Measurements from ENCODE around the gene SLC35F1.

The SLC35F1 gene

DNA sequence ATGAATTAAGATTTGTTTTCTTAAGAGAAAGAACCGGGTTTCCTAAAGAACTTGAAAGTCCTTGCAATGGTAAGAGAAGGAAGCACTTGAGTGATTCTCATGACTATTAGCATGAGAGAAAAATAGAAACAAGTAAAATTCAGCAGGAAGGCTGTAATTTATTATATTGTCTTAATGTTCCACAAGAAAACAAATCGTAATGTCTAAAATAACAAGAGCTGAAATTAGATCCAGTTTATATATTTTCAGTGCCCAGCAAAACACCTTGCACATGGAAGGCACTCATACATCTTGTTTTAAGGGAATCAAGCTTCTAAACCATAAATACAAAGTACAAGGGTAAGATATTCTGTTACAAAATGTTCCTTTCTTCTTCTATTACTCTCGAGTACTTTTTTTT lies 411.6 kb downstream of the SLC35F1 start:
- no peak for DNase-seq

DNA sequence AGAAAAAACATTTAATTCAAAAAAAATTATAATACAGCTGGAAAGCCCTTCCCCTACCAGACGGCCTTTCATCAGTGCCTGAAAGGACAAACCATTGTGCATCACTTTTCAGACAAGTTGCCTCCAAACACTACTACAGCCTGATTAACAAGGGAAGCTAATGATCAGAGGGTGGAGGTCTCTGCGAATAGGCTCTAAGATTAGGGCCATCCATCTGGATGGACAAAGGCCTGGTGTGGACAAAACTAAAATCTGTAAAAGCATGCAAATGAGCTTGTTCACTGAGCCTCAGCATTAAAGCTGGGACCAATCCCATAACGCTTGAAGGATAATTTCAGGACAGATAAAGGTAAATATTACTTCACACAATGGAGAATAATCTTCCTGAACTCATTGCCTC lies 412.4 kb downstream of the SLC35F1 start:
- DNase-seq, result no peak

GRCh38 chr6:118319894-118320649 lies 413.0 kb downstream of the SLC35F1 start:
- DNase-seq, result no peak

DNA sequence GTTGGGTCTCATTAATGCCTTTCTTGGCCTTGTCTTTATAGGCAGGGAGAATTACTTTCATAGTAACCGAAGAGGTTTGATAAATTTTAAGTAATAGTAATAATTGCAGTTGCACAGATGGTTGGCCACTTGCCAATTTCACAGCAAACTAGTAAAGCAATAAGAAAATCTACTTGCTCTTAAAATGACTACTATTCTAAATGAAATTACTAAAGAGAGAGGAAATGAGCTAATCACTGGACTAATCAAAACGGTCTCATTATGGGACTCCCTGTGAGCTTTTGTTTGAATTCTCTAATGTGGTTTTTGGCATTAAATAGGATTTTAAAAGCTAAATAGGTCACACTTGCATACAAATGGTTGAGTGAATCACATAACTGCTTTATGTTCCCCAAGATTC lies 413.6 kb downstream of the SLC35F1 start:
- DNase-seq, result no peak

DNA sequence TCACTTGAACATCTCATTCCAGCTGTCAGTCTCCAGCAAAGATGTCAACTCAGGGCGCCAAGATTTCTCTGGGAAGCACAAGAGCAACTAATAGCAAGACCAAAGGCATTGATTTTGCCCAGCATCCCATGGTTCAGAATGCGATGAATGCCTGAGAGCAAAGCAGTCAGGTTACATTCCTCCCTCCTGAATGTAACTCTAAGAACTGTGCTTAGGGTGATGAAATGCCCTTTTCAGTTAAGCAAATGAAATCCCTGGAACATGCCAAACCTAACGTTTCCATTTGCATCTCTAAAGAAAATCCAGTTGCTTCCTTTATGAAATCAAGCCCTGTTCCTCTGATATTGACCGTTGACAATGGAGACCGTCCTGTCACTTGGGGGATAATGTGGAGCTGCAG lies 417.1 kb downstream of the SLC35F1 start:
- no peak for DNase-seq

- no peak for DNase-seq
Observed at GRCh38 chr6:118325220-118325860, 418.3 kb downstream of the SLC35F1 start.

DNA sequence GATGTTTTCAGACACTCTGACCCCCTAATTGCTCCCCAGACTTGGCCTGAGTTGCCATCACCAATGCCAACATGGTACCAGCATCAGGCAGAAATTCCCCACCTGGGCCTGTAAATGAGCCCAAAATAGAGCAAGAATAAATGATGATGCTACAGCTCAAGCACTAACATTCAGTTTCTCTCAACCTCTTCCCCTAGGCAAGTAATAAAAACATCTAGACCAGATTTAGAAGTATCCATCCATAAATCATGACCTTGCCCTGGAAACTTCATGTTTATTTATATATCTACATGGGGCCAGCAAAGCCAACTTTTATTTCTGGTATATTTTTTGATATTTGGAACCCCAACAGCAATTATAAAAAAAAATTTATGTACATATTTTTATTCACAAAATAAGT lies 419.6 kb downstream of the SLC35F1 start:
- no peak for DNase-seq

DNA sequence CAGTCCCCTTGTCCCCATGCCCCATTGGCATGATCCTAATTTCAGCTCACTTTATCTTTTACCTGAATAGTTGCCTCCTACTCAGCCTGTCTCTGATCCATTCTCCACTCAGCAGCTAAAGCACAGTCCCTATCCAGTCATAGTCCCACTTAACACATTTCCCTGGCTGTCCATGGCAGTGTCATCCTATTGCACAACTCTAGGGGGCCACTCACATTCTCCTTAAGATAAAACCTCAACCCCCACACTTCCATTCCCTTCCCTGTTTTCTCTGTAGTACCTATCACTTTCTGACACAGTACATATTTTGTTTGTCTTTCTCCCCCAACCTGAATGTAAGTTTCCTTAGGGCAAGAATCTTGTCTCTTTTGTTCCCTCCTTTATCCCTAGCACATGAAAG lies 420.2 kb downstream of the SLC35F1 start:
- no peak for DNase-seq

- DNase-seq, result no peak
Observed at GRCh38 chr6:118333772-118334171, 426.7 kb downstream of the SLC35F1 start.

DNA sequence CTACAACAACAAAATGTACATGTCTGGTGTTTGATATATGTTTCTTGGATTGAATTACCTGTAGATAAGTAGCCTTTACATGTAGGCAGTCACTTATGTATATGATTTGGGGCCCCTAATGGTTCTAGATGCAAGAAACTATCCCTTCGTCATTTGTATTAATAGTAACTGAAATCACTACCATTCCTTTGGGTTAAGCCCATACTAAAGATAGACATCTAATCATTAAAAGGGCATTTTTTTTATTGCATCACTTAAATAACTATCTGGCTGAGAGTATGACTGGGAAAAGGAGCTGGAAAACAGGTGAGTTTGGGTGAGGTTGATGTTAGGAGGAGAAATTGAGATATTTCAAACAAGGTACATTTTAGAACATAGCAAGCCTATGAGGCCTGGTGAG lies 427.6 kb downstream of the SLC35F1 start:
- DNase-seq, result no peak

- no peak for DNase-seq
Observed at GRCh38 chr6:118335325-118335816, 428.3 kb downstream of the SLC35F1 start.

DNA sequence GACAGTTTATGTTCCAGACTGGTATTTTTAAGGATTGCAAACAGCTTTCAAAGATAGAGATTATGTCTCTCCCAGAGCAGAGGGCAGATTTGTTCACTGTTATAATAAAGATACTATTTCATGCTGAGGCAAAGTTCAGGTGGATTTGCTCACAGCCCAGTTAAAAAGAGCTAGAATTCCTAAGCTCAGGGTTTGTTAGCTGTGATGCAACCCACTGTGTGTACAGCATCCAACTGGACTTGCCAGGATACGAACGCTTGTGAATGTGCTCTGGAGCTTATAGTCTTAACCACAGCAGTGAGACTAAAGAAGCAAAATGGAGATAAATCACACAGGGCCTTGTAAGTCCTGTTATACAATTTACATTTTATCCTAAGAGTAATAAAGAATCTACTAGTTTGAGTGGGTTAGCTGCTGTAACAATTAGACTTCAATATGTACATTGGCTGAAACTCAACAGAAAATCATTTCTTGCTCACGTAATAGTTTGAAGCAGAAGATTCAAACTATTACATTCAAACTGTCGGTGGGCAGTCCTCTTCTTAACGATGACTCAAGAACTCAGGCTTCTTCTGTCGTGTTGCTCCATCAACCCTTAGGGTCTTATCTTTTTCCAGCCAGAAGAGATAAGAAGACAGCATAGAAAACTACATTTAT lies 437.1 kb downstream of the SLC35F1 start:
- DNase-seq, result no peak

GRCh38 chr6:118350881-118351430 lies 443.9 kb downstream of the SLC35F1 start:
- no peak for DNase-seq

DNA sequence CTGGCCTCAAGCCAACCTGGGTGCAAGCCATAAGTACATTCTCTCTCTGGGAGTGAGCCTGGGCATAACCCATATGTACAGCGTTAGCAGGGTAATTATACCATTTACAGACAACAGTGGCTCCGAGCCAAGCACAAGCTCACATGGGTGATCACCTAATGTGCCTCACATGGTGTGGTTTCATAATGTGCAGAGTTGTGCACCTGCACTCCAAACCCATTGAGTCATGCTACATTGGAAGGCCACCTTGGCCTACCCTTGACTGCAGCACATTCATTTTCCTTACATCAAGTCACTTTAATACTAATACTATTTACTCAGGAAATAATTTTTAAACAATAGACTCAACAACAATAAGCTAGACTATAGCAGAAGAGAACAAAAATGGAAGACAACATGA lies 446.5 kb downstream of the SLC35F1 start:
- no peak for DNase-seq

DNA sequence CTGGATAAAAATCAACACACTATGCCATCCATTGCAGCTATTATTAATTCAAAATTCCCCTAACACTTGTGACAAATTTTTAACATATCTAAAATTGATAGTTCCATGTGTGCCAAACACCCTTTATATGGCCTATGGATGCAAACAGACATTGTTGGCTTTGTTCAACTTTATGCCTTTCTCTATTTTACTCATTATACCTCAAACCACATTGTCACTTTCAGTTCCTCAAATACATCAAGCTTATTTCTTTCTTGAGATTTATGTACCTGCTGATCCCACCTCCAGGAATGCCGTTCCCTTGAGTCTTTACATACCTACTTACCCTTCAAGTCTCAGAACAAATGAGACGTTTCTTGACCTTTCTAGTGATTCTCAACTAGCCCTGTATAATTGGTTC lies 447.6 kb downstream of the SLC35F1 start:
- no peak for DNase-seq

DNA sequence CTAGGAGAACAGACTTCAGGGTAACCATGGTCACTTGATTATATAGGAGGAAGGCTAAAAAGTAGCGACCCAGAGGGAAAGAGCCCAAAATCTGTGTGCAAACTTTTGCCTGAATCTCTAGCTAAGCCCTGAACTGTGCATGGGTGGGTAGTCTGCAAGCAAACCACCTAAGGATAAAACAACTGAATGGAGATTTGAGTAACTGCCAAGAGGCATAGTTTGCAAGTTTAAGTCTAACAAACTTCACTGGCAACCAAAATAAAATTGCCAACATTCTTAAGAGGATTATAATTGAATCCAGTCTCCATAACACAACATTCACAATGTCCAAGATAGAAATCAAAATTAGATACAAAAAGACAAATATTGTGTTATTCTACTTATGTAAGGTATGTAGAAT lies 449.0 kb downstream of the SLC35F1 start:
- DNase-seq, result no peak

DNA sequence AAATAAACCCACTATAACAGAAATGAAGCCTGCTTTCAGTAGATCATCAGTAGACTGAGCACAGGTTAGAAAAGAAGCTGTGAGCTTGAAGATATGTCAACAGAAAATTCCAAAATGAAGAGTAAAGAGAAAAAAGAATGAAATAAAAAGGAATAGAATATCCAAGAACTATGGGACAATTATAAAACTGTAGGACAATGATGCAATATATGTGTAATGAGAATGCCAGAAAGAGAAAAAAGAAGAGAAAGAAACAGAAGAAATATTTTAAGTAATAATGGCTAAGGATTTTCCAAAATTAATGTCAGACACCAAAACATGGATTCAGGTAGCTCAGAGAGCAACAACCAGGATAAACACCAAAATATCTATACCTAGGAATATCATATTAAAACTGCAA lies 449.6 kb downstream of the SLC35F1 start:
- no peak for DNase-seq
